Panc1 (cell line): ENCODE data around the gene SNRNP70. TPM values are rescaled to one million over a fixed set of nuclear protein-coding genes. Genes with fewer than 3 reads are reported as not detected.

Experiments used
- ATAC-seq: fragments of 200-7000 bp; cut with Tn5 transposase; 2 replicates; pipeline ENCODE4 v1.9.1; 2020; ENCODE audit warnings: mild to moderate bottlenecking, moderate library complexity
- BruUV-seq: library from RNA; stranded (reverse); fragments of 400-500 nt; replicated peaks from 2 replicates; lab custom pipeline; 2021; lab: Mats Ljungman, UMichigan
- CTCF ChIA-PET: fragments of 300-600 bp; sonication (Branson Sonifier 250); formaldehyde crosslinking; loops from one replicate; lab custom pipeline; 2022; ENCODE audit warnings: antibody characterized with exemption; lab: Charles Lee
- POLR2A ChIA-PET: fragments of 300-600 bp; sonication (Branson Sonifier 250); formaldehyde crosslinking; loops from one replicate; lab custom pipeline; 2022; ENCODE audit warnings: antibody characterized with exemption; lab: Charles Lee
- DNase-seq: peaks from one replicate; pipeline ENCODE4 v3.0.0-alpha.2; 2010; ENCODE audit warnings: low read depth, low spot score
- H3K27ac ChIP-seq: 2 replicates; pipeline ENCODE4 v1.5.1; 2011; ENCODE audit warnings: mild to moderate bottlenecking, low read length, inconsistent platforms
- H3K27me3 ChIP-seq: fragments of 200-500 bp; sonication (Bioruptor generic); 2 replicates; pipeline ENCODE4 v1.6.0; 2014; ENCODE audit warnings: low read length, inconsistent platforms; ENCODE audit not compliant: control insufficient read depth, insufficient read depth
- H3K36me3 ChIP-seq: fragments of 200-500 bp; sonication (Bioruptor generic); 2 replicates; pipeline ENCODE4 v1.5.1; 2014; ENCODE audit warnings: inconsistent platforms, mild to moderate bottlenecking, low read length, moderate library complexity; ENCODE audit not compliant: control insufficient read depth, insufficient read depth
- H3K4me1 ChIP-seq: 2 replicates; pipeline ENCODE4 v1.5.1; 2011; ENCODE audit warnings: inconsistent platforms, mild to moderate bottlenecking, low read length, moderate library complexity; ENCODE audit not compliant: control insufficient read depth, insufficient read depth
- H3K4me3 ChIP-seq, 2 experiments: 2 replicates each; pipeline ENCODE4 v1.5.1; 2011 to 2012; ENCODE audit warnings: low read depth in 2 of 2, low read length in 2 of 2, mild to moderate bottlenecking in 2 of 2, inconsistent platforms in 1 of 2, moderate library complexity in 1 of 2
- H3K9me3 ChIP-seq: fragments of 200-500 bp; sonication (Bioruptor generic); 2 replicates; pipeline ENCODE4 v1.5.1; 2014; ENCODE audit warnings: low read depth, mild to moderate bottlenecking, inconsistent platforms, low read length, moderate library complexity; ENCODE audit not compliant: control insufficient read depth, insufficient read depth
- POLR2AphosphoS5 ChIP-seq: IDR thresholded peaks from 2 replicates; pipeline ENCODE4 v1.6.1; 2012; ENCODE audit warnings: mild to moderate bottlenecking, low read depth, low read length, moderate library complexity
- SIN3A ChIP-seq: IDR thresholded peaks from 2 replicates; pipeline ENCODE4 v1.6.1; 2012; ENCODE audit warnings: low read depth, mild to moderate bottlenecking, low read length, moderate library complexity, borderline replicate concordance; ENCODE audit not compliant: insufficient read depth
- TCF7L2 ChIP-seq: IDR thresholded peaks from 2 replicates; pipeline ENCODE4 v1.6.1; 2011; ENCODE audit warnings: mild to moderate bottlenecking, low read depth, low read length, inconsistent platforms
- in situ Hi-C: cut with HindIII; loops from 2 replicates; pipeline ENCODE4 v1.10.0; 2016; ENCODE audit warnings: low sequenced_read_pairs, low pct_unique_long_range_greater_than_20kb
- intact Hi-C: fragments of 100-400 bp; cut with micrococcal nuclease; formaldehyde crosslinking; loops from one replicate; pipeline ENCODE4 v1.10.0; 2022; ENCODE audit not compliant: unreplicated experiment
- total RNA-seq: library from RNA; stranded (reverse); gene quantifications from one replicate; pipeline ENCODE4 v1.2.1, GENCODE V29; 2021; ENCODE audit not compliant: unreplicated experiment
- TF ChIP-seq, protein P1 (sequence below): fragments of 450-650 bp; IDR thresholded peaks from 2 replicates; pipeline ENCODE4 v1.5.1; 2017; ENCODE audit warnings: mild to moderate bottlenecking
- TF ChIP-seq, protein P2 (sequence below), 2 experiments: IDR thresholded peaks; 2 replicates each; pipeline ENCODE4 v1.6.1; 2011 to 2012; ENCODE audit warnings: low read depth in 2 of 2, control low read depth in 1 of 2, low read length in 1 of 2, mild to moderate bottlenecking in 1 of 2, moderate library complexity in 1 of 2; ENCODE audit not compliant: insufficient read depth in 1 of 2

The SNRNP70 gene
- total RNA-seq, 1 experiment from 2014 or later = 180 TPM

DNA sequence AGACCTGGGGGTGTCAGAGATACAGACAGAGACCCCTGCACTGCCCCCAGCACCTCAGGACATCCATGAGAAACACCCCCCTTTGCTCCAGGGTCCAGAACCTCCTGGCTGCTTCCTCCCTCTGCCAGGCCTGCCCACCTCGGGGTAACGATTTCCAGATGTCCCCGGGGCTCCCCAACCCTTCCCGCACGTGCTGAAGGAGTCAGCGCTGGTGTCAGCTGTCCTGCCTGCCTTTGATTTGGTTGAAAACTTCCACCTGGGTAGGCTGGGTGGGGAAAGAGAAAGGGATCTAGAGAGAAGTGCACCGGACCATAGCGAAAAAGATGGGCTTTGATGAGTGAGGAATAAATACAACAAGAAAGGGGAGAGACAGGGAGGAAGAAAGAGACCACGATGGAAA is 26.2 kb upstream of the SNRNP70 start:
- ATAC-seq (no peak), DNase-seq (no peak)
- Histone ChIP-seq H3K9me3 (no peaks in the 10 kb centered on the region), H3K36me3 (no peaks in the 10 kb centered on the region), H3K27ac (no peak overlapping the region), H3K4me1 (no peaks in the 10 kb centered on the region), H3K27me3 (no peaks in the 10 kb centered on the region), H3K4me3 (no peak overlapping the region)
- intact Hi-C loops = no loop called here
- POLR2A ChIA-PET = no interaction called here
- TSS peak; percentile 71 for BruUV-seq
- in situ Hi-C loops = no loop called here
- TF ChIP-seq, protein P1, sequence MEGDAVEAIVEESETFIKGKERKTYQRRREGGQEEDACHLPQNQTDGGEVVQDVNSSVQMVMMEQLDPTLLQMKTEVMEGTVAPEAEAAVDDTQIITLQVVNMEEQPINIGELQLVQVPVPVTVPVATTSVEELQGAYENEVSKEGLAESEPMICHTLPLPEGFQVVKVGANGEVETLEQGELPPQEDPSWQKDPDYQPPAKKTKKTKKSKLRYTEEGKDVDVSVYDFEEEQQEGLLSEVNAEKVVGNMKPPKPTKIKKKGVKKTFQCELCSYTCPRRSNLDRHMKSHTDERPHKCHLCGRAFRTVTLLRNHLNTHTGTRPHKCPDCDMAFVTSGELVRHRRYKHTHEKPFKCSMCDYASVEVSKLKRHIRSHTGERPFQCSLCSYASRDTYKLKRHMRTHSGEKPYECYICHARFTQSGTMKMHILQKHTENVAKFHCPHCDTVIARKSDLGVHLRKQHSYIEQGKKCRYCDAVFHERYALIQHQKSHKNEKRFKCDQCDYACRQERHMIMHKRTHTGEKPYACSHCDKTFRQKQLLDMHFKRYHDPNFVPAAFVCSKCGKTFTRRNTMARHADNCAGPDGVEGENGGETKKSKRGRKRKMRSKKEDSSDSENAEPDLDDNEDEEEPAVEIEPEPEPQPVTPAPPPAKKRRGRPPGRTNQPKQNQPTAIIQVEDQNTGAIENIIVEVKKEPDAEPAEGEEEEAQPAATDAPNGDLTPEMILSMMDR = no peak
- TF ChIP-seq POLR2AphosphoS5 (no peak), TCF7L2 (no peak), SIN3A (no peak)
- CTCF ChIA-PET = interaction anchor here (0.7 to 0.8 kb wide), 2 partner anchors 41 to 77 kb away, joined by 3 to 4 read pairs; no protein-coding TSS in a partner anchor

DNA sequence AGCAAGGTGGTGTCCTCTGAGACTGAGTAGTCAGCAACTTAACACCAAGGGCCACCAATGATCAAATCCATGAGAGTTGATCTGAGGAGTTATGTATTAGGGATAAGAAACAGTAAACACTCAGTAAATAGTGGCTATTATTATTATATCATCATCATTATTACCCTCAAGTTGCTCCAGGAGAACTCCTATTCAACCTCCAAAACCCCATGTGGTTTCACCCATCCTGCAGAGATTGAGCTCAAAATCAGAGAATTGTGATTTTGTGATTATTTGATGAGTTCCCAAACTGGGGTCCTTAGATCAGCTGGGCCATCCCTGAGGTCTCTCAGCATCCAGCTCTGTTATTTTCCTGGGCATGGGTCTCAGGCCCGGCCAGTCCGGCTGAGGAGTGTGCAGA is 24.3 kb upstream of the SNRNP70 start:
- no TSS peak for BruUV-seq
- Histone ChIP-seq H3K9me3 (no peaks in the 10 kb centered on the region), H3K4me1 (peaks cover 4% of the 10 kb centered on the region; the same call in 1 of the 2 replicates), H3K36me3 (no peaks in the 10 kb centered on the region), H3K27ac (no peak overlapping the region), H3K27me3 (no peaks in the 10 kb centered on the region), H3K4me3 (no peak overlapping the region)
- intact Hi-C loops = no loop called here
- ATAC-seq (no peak), DNase-seq (no peak)
- CTCF ChIA-PET = no interaction called here
- POLR2A ChIA-PET = no interaction called here
- no peak for TF ChIP-seq SIN3A
- TF ChIP-seq POLR2AphosphoS5 = no peak
- TF ChIP-seq, protein P2, sequence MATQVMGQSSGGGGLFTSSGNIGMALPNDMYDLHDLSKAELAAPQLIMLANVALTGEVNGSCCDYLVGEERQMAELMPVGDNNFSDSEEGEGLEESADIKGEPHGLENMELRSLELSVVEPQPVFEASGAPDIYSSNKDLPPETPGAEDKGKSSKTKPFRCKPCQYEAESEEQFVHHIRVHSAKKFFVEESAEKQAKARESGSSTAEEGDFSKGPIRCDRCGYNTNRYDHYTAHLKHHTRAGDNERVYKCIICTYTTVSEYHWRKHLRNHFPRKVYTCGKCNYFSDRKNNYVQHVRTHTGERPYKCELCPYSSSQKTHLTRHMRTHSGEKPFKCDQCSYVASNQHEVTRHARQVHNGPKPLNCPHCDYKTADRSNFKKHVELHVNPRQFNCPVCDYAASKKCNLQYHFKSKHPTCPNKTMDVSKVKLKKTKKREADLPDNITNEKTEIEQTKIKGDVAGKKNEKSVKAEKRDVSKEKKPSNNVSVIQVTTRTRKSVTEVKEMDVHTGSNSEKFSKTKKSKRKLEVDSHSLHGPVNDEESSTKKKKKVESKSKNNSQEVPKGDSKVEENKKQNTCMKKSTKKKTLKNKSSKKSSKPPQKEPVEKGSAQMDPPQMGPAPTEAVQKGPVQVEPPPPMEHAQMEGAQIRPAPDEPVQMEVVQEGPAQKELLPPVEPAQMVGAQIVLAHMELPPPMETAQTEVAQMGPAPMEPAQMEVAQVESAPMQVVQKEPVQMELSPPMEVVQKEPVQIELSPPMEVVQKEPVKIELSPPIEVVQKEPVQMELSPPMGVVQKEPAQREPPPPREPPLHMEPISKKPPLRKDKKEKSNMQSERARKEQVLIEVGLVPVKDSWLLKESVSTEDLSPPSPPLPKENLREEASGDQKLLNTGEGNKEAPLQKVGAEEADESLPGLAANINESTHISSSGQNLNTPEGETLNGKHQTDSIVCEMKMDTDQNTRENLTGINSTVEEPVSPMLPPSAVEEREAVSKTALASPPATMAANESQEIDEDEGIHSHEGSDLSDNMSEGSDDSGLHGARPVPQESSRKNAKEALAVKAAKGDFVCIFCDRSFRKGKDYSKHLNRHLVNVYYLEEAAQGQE (IDR thresholded peaks at IDR 0.05; ENCODE audit: insufficient read depth in 1 of 2, low read depth in 2 of 2, low read length in 1 of 2) = no peak
- TF ChIP-seq, protein P1 = no peak
- TF ChIP-seq TCF7L2 = no peak
- in situ Hi-C loops = no loop called here
